ENCODE data around the gene KCNQ1.

Gene KCNQ1

GRCh38 chr11:2539371-2540222 is 94.8 kb downstream of the KCNQ1 start:
- no peak for DNase-seq

- no peak for DNase-seq
Observed at GRCh38 chr11:2540223-2540991, 95.6 kb downstream of the KCNQ1 start.

GRCh38 chr11:2540992-2541680 is 96.3 kb downstream of the KCNQ1 start:
- DNase-seq, result no peak

GRCh38 chr11:2541881-2542361 is 97.1 kb downstream of the KCNQ1 start:
- no peak for DNase-seq

GRCh38 chr11:2542406-2542805 is 97.6 kb downstream of the KCNQ1 start:
- DNase-seq, result no peak

GRCh38 chr11:2547806-2548205 is 103.0 kb downstream of the KCNQ1 start:
- no peak for DNase-seq

GRCh38 chr11:2548596-2548995 is 103.8 kb downstream of the KCNQ1 start:
- no peak for DNase-seq

- no peak for DNase-seq
Observed at GRCh38 chr11:2549080-2549479, 104.3 kb downstream of the KCNQ1 start.

GRCh38 chr11:2549491-2549875 is 104.7 kb downstream of the KCNQ1 start:
- DNase-seq, result no peak

GRCh38 chr11:2549876-2550605 is 105.2 kb downstream of the KCNQ1 start:
- no peak for DNase-seq

GRCh38 chr11:2550606-2550970 is 105.8 kb downstream of the KCNQ1 start:
- DNase-seq, result no peak

- DNase-seq, result no peak
Observed at GRCh38 chr11:2551131-2551530, 106.3 kb downstream of the KCNQ1 start.

GRCh38 chr11:2552210-2552609 is 107.4 kb downstream of the KCNQ1 start:
- no peak for DNase-seq

GRCh38 chr11:2553198-2553597 is 108.4 kb downstream of the KCNQ1 start:
- DNase-seq, result no peak

GRCh38 chr11:2553886-2554285 is 109.1 kb downstream of the KCNQ1 start:
- DNase-seq, result no peak

GRCh38 chr11:2554338-2555207 is 109.8 kb downstream of the KCNQ1 start:
- no peak for DNase-seq

GRCh38 chr11:2555336-2555735 is 110.5 kb downstream of the KCNQ1 start:
- DNase-seq, result no peak

- no peak for DNase-seq
Observed at GRCh38 chr11:2555891-2556290, 111.1 kb downstream of the KCNQ1 start.

- no peak for DNase-seq
Observed at GRCh38 chr11:2557381-2557780, 112.6 kb downstream of the KCNQ1 start.

GRCh38 chr11:2558397-2558796 is 113.6 kb downstream of the KCNQ1 start:
- no peak for DNase-seq

- no peak for DNase-seq
Observed at GRCh38 chr11:2558861-2559526, 114.2 kb downstream of the KCNQ1 start.

All from stimulated activated CD4-positive, alpha-beta T cell treated with anti-CD3 and anti-CD28 coated beads, Interleukin-4, amount 100 ng/mL, for 24 hours (primary cell).